Transverse colon (tissue), 4 donors: Measurements from ENCODE around the gene MASTL. TPM values are rescaled to one million over a fixed set of nuclear protein-coding genes. Genes with fewer than 3 reads are reported as not detected.
A peak's percentile ranks its signal among the peaks of the same experiment; 100 is the strongest.

Source experiments
- DNase-seq: peaks from one replicate; pipeline ENCODE4 v3.0.0-alpha.2; 2019
- H3K27ac ChIP-seq, 4 donors: fragments of 200-600 bp; sonication (generic); 2 replicates each; pipeline ENCODE4 v1.5.1; 2016 to 2018; ENCODE audit warnings: inconsistent platforms in 4 of 4
- H3K27me3 ChIP-seq: fragments of 200-600 bp; sonication (generic); 2 replicates; pipeline ENCODE4 v1.5.1; 2017; ENCODE audit warnings: inconsistent platforms
- H3K36me3 ChIP-seq, 4 donors: fragments of 200-600 bp; sonication (generic); 2 replicates each; pipeline ENCODE4 v1.5.1; 2017 to 2019; ENCODE audit warnings: inconsistent platforms in 4 of 4
- H3K4me1 ChIP-seq, 4 donors: fragments of 200-600 bp; sonication (generic); 2 replicates each; pipeline ENCODE4 v1.5.1; 2017 to 2020; ENCODE audit warnings: inconsistent platforms in 4 of 4
- H3K4me3 ChIP-seq, 4 donors: fragments of 200-600 bp; sonication (generic); 1 replicate in 1 of 4; 2 replicates in 3 of 4; pipeline versions ENCODE4 v1.5.1 to v1.6.1; 2017 to 2019; ENCODE audit warnings: inconsistent platforms in 4 of 4
- H3K9me3 ChIP-seq, 2 donors: fragments of 200-600 bp; sonication (generic); 2 replicates each; pipeline ENCODE4 v1.5.1; 2017 to 2019; ENCODE audit warnings: inconsistent platforms in 2 of 2
- EP300 ChIP-seq: sonication (generic); formaldehyde crosslinking; IDR thresholded peaks from one replicate; pipeline ENCODE4 v1.6.1; 2017; ENCODE audit warnings: antibody characterized with exemption, low read depth
- POLR2A ChIP-seq: fragments of 450-650 bp; IDR thresholded peaks from one replicate; pipeline ENCODE4 v1.6.1; 2016; ENCODE audit warnings: antibody characterized with exemption, mild to moderate bottlenecking, moderate library complexity
- POLR2AphosphoS5 ChIP-seq, 3 donors: sonication (generic); formaldehyde crosslinking; IDR thresholded peaks; one replicate each; pipeline ENCODE4 v1.6.1; 2016; ENCODE audit warnings: antibody characterized with exemption in 3 of 3
- WGBS, 2 donors: methylation state at CpG; one replicate each; pipeline ENCODE4 v1.1.5; 2018; ENCODE audit warnings: low coverage in 1 of 2; 5-methylcytosine and 5-hydroxymethylcytosine counted together
- in situ Hi-C, 4 donors: fragments of 200-750 bp; cut with MboI; loops; one replicate each; pipeline versions ENCODE4 v1.15.0 to v1.15.1; 2017; ENCODE audit warnings: low sequenced_read_pairs in 3 of 4, low pct_ligation_motif_present in 1 of 4, low pct_unique_long_range_greater_than_20kb in 1 of 4
- intact Hi-C: fragments of 100-400 bp; cut with DNase I; formaldehyde crosslinking; loops from one replicate; pipeline ENCODE4 v1.15.1; 2023; ENCODE audit warnings: low total_unique reads
- total RNA-seq, 4 donors: library from RNA; depleted of rRNA; stranded (reverse); fragments of >200 nt; gene quantifications; one replicate each; pipeline ENCODE4 v1.1.0, GENCODE V29; 2016
- TF ChIP-seq, protein P1 (sequence below), 5 experiments: fragments of 200-600 bp in 3 of 5; fragments of 450-650 bp in 2 of 5; sonication (generic) in 3 of 5; IDR thresholded peaks; 1 replicate in 2 of 5; 2 replicates in 3 of 5; pipeline ENCODE4 v1.5.1; 2016 to 2017; ENCODE audit warnings: antibody characterized with exemption in 5 of 5, inconsistent platforms in 3 of 5, mild to moderate bottlenecking in 2 of 5, moderate library complexity in 1 of 5

MASTL gene
- total RNA-seq, 4 donors from 2014 or later = 1.6 to 7.6 (median 6.0) TPM

DNA sequence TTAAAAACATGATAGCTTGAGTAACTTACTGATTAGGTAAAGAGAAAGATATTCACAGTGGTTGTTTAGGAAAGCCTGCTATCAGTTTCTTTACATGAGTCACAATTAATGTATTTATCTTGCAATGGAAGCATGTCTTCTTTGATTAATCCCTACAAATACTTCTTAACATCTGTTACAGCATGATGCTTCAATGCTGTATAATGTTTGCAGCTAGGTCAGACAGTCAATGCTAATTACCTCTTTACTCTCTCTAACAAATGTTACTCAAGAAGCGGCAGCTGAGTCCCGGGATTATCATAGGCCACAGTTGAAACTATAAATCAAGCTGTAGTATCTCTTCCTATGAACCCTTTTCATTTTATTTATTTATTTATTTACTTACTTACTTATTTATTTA lies 52.2 kb downstream of the MASTL start:
- H3K4me3 ChIP-seq = no peak overlapping the region
- H3K9me3 ChIP-seq = no peaks in the 10 kb centered on the region
- no peaks in the 10 kb centered on the region for H3K4me1 ChIP-seq
- in situ Hi-C loops (no loop called here), intact Hi-C loops (no loop called here)
- 94% methylated on average over 2 of the region's 2 CpGs; no CpG with 5 or more reads in 1 of the 2 donors for WGBS, 2 donors
- H3K36me3 ChIP-seq = peaks cover 0 to 84% (median 37%) of the 10 kb centered on the region in 4 donors
- TF ChIP-seq POLR2AphosphoS5 (IDR thresholded peaks at IDR 0.05) = no peak
- DNase-seq = no peak
- no peaks in the 10 kb centered on the region for H3K27me3 ChIP-seq
- no peak overlapping the region for H3K27ac ChIP-seq

DNA sequence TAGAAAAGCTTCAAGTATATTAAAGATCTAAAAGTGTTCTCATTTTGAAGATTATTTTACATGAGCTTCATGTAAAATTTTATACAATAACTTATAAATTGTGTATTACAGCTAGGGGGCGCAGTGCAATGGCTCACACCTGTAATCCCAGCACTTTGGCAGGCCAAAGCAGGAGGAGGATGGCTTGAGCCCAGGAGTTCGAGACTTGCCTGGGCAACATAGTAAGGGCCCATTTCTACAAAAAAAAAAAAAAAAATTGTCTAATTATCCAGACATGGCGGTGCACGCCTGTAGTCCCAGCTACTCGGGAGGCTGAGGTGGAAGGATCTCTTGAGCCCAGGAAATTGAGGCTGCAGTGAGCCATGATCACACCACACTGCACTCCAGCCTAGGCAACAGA lies 68.8 kb downstream of the MASTL start:
- TF ChIP-seq, protein P1, sequence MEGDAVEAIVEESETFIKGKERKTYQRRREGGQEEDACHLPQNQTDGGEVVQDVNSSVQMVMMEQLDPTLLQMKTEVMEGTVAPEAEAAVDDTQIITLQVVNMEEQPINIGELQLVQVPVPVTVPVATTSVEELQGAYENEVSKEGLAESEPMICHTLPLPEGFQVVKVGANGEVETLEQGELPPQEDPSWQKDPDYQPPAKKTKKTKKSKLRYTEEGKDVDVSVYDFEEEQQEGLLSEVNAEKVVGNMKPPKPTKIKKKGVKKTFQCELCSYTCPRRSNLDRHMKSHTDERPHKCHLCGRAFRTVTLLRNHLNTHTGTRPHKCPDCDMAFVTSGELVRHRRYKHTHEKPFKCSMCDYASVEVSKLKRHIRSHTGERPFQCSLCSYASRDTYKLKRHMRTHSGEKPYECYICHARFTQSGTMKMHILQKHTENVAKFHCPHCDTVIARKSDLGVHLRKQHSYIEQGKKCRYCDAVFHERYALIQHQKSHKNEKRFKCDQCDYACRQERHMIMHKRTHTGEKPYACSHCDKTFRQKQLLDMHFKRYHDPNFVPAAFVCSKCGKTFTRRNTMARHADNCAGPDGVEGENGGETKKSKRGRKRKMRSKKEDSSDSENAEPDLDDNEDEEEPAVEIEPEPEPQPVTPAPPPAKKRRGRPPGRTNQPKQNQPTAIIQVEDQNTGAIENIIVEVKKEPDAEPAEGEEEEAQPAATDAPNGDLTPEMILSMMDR (IDR thresholded peaks at IDR 0.05) = peak; percentile 60 to 65 (median 62)
- no peak for TF ChIP-seq POLR2AphosphoS5 (IDR thresholded peaks at IDR 0.05)
- Histone ChIP-seq H3K4me1 (no peaks in the 10 kb centered on the region), H3K27ac (no peak overlapping the region), H3K36me3 (peaks cover 0 to 46% (median 12%) of the 10 kb centered on the region in 4 donors), H3K9me3 (no peaks in the 10 kb centered on the region), H3K27me3 (no peaks in the 10 kb centered on the region), H3K4me3 (no peak overlapping the region)
- intact Hi-C loops = no loop called here
- in situ Hi-C loops = loop anchor here in 2 of 4 donors (5.0 to 10.0 kb wide), 2 partner anchors 138 to 141 kb away; no protein-coding TSS in a partner anchor
- peak; percentile 36 for DNase-seq
- 70 to 76% methylated on average over 4 to 5 of the region's 5 CpGs for WGBS, 2 donors

DNA sequence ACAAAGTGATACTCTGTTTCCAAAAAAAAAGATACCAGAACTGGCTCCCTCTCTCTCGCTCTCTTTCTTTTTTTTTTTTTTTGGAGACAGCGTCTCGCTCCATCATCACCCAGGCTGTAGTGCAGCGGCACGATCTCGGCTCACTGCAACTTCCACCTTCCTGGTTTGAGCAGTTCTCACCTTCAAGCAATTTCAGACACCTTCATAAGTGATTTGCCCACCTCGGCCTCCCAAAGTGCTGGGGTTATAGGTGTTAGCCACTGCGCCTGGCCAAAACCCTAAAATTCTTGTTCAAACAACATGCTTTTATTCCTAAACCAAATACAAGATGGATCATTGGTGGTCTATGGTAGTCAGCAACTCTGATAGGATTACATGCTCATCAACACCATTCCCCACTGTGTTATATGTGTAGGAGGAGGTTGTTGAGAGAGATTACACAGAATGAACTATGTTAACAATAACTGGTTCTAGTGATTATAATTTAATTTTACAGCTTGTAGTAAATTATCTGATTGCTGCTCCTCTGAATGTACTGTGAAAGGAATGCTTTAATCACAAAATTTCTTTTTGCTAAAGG lies 69.9 kb downstream of the MASTL start:
- DNase-seq = no peak
- Histone ChIP-seq H3K27ac (no peak overlapping the region), H3K9me3 (no peaks in the 10 kb centered on the region), H3K27me3 (no peaks in the 10 kb centered on the region), H3K4me3 (no peak overlapping the region), H3K4me1 (no peaks in the 10 kb centered on the region), H3K36me3 (peaks cover 0 to 50% (median 8%) of the 10 kb centered on the region in 4 donors)
- TF ChIP-seq POLR2A (no peak), POLR2AphosphoS5 (IDR thresholded peaks at IDR 0.05) (no peak), EP300 (no peak)
- TF ChIP-seq, protein P1 (IDR thresholded peaks at IDR 0.05) = no peak
- intact Hi-C loops (no loop called here), in situ Hi-C loops (loop anchor here in 1 of 4 donors (10.0 to 25.0 kb wide), 2 partner anchors 140 to 287 kb away; partner anchors contain the start of gene RAB18)
- 73% methylated on average over 8 of the region's 8 CpGs; no CpG with 5 or more reads in 1 of the 2 donors for WGBS, 2 donors

DNA sequence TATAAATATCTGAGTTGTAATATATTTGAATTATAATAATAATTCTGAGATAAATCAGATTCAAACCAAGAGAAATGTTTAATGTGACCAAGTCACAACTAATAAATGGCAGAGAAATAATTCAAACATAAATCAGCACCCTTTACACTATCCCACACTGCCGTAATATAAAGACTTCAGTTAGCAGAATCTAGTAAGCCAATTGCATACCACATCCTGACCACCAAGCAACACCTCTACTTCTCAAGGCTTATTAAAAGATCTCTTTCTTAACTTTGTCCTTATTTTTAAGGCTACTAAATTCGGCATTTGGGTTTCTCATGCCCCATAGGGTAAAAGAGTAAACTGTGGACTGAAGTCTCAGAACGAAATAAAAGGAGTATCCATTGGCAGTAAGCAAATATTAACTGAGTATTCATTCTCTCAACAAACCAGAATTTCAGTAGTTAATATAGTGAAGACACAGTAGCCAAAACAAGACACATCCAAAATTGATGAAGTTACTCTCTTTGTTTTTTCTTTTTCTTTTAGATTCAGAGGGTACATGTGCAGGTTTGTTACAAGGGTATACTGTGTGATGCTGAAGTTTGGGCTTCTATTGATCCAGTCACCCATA lies 70.6 kb downstream of the MASTL start:
- Histone ChIP-seq H3K4me3 (no peak overlapping the region), H3K36me3 (peaks cover 0 to 50% (median 11%) of the 10 kb centered on the region in 4 donors), H3K27me3 (no peaks in the 10 kb centered on the region), H3K4me1 (no peaks in the 10 kb centered on the region), H3K27ac (no peak overlapping the region), H3K9me3 (no peaks in the 10 kb centered on the region)
- WGBS, 2 donors = 44 to 54% methylated on average over 3 of the region's 3 CpGs
- intact Hi-C loops (no loop called here), in situ Hi-C loops (loop anchor here in 1 of 4 donors (10.0 to 25.0 kb wide), 2 partner anchors 139 to 287 kb away; partner anchors contain the start of gene RAB18)
- TF ChIP-seq, protein P1 (IDR thresholded peaks at IDR 0.05) = no peak
- TF ChIP-seq POLR2AphosphoS5 (IDR thresholded peaks at IDR 0.05) = no peak
- no peak for TF ChIP-seq EP300
- no peak for TF ChIP-seq POLR2A
- DNase-seq = no peak
